Heart left ventricle (tissue), 16 donors: ENCODE data around the gene SMAGP. TPM values are rescaled to one million over a fixed set of nuclear protein-coding genes. Genes with fewer than 3 reads are reported as not detected.

ENCODE experiments used
- ATAC-seq, 4 donors: fragments of 200-7000 bp; cut with Tn5 transposase; one replicate each; pipeline ENCODE4 v1.9.1; 2020 to 2022; ENCODE audit warnings: moderate library complexity in 4 of 4, mild to moderate bottlenecking in 3 of 4, moderate number of reproducible peaks in 1 of 4
- DNase-seq, 5 donors: peaks; one replicate each; pipeline ENCODE4 v3.0.0-alpha.2; 2020
- H3K27ac ChIP-seq, 12 donors: fragments of 200-600 bp; sonication (generic) in 4 of 12; one replicate each; pipeline versions ENCODE4 v1.5.0 to v1.8.0; 2016 to 2022; ENCODE audit warnings: mild to moderate bottlenecking in 2 of 12
- H3K27me3 ChIP-seq, 9 donors: fragments of 200-600 bp; sonication (generic) in 2 of 9; one replicate each; pipeline versions ENCODE4 v1.5.1 to v1.8.0; 2016 to 2022; ENCODE audit warnings: mild to moderate bottlenecking in 3 of 9
- H3K36me3 ChIP-seq, 9 donors: fragments of 200-600 bp; sonication (generic) in 2 of 9; one replicate each; pipeline versions ENCODE4 v1.5.0 to v1.8.0; 2018 to 2022; ENCODE audit warnings: mild to moderate bottlenecking in 2 of 9
- H3K4me1 ChIP-seq, 12 donors: fragments of 200-600 bp; sonication (generic) in 4 of 12; one replicate each; pipeline versions ENCODE4 v1.5.0 to v1.8.0; 2016 to 2022; ENCODE audit warnings: mild to moderate bottlenecking in 3 of 12
- H3K4me3 ChIP-seq, 12 donors: fragments of 200-600 bp; sonication (generic) in 4 of 12; one replicate each; pipeline versions ENCODE4 v1.5.0 to v1.8.0; 2017 to 2022; ENCODE audit warnings: mild to moderate bottlenecking in 9 of 12, moderate library complexity in 4 of 12
- H3K9me3 ChIP-seq, 12 donors: fragments of 200-600 bp; sonication (generic) in 4 of 12; one replicate each; pipeline versions ENCODE4 v1.5.0 to v1.8.0; 2016 to 2022; ENCODE audit warnings: mild to moderate bottlenecking in 1 of 12
- POLR2A ChIP-seq, 2 donors: fragments of 450-650 bp; IDR thresholded peaks; one replicate each; pipeline ENCODE4 v1.6.1; 2017; ENCODE audit warnings: antibody characterized with exemption in 2 of 2, mild to moderate bottlenecking in 2 of 2, moderate library complexity in 2 of 2
- WGBS, 4 donors: extraction: QIAGEN DNeasy Blood & Tissue Kit in 2 of 4; methylation state at CpG; one replicate each; pipeline versions ENCODE4 v1.1.5 to v1.1.7; 2013 to 2018; 5-methylcytosine and 5-hydroxymethylcytosine counted together
- intact Hi-C, 10 donors: fragments of 100-400 bp; cut with DNase I; formaldehyde crosslinking; loops; one replicate each; pipeline versions ENCODE4 v1.11.1 to v1.14.2; 2022
- polyA plus RNA-seq, 2 donors: library from polyadenylated mRNA; stranded (reverse); fragments of 200-250 nt; gene quantifications; one replicate each; pipeline ENCODE4 v1.2.3, GENCODE V29; 2013
- total RNA-seq, 9 donors: library from RNA; depleted of rRNA in 2 of 9; stranded (reverse); fragments of >200 nt in 2 of 9; fragmentation: NEBNext Ultra II Directional in 3 of 9; extraction: Animal tissue kit (Norgen Biotek cat#: 25700) in 3 of 9; gene quantifications; one replicate each; pipeline versions ENCODE4 v1.1.0 to v1.2.4, GENCODE V29; 2016 to 2023
- TF ChIP-seq, protein P1 (sequence below), 12 donors: fragments of 200-600 bp; sonication (generic) in 4 of 12; IDR thresholded peaks; one replicate each; pipeline versions ENCODE4 v1.5.0 to v1.8.0; 2018 to 2022; ENCODE audit warnings: antibody characterized with exemption in 12 of 12, mild to moderate bottlenecking in 5 of 12
- donor health status: ischemic (EF 13 %, LVEDD 7.1; RV severe dilation, severe dysfunction).
- donor health status: healthy with polysubstance abuse.
- donor health status: DM: no; HTN: yes; CAD: no.
- donor health status: DM: no; HTN: no; CAD: no.
- donor health status: ischemic (EF 25% LVEDD 6.9; RV normal size, moderate dysfunction).
- donor health status: ischemic (EF 25% LVEDD 5.7; RV mildly dilated, moderate dysfunction).
- donor health status: healthy.
- donor health status: DM: yes; HTN: yes; CAD: no.
- donor health status: ischemic (EF 35%, LVEDD 5.7; RV mildly dilated, moderate dysfunction).
- donor health status: nonischemic (EF 11% LVEDD 7.7; RV severe dilation, severe dysfunction).
- donor health status: DM: yes; HTN: yes; CAD: no.
- donor health status: PGD.
- donor health status: ischemic (EF 29% LVEDD 5.4; RV normal size, mild dysfunction).
- donor health status: nonischemic (EF 23%, LVEDD 6.1; RV moderate dilation, normal function).

Gene SMAGP
- total and polyA plus RNA-seq, 11 donors = 2.0 to 8.4 (median 3.7) TPM

DNA sequence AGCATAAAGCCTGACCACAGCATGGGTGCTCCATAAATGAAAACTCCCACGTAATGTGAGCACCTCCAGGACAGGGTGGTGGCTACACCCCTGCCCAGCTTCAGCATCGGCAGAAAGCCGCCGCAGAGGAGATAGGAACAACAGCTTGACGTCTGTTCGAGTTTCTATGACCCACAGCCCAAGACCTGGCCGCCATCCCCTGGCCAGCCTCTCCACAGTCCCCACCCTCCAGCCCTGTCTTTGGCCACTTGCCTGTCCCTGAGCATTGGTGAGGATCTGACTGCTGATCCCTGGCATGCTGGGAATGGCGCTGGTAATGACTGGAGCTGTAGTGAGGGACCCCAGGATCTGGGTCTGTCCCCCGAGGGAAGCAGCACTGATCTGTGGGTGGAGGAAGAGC, 73.7 kb downstream of the SMAGP start:
- H3K27ac ChIP-seq = no peak overlapping the region
- H3K9me3 ChIP-seq = no peaks in the 10 kb centered on the region
- no peak overlapping the region for H3K4me3 ChIP-seq
- H3K4me1 ChIP-seq = no peaks in the 10 kb centered on the region
- intact Hi-C loops = no loop called here
- H3K27me3 ChIP-seq = no peaks in the 10 kb centered on the region
- peaks cover 0 to 42% (median under 1%) of the 10 kb centered on the region in 9 donors for H3K36me3 ChIP-seq
- TF ChIP-seq POLR2A (IDR thresholded peaks at IDR 0.05) = no peak
- TF ChIP-seq, protein P1, sequence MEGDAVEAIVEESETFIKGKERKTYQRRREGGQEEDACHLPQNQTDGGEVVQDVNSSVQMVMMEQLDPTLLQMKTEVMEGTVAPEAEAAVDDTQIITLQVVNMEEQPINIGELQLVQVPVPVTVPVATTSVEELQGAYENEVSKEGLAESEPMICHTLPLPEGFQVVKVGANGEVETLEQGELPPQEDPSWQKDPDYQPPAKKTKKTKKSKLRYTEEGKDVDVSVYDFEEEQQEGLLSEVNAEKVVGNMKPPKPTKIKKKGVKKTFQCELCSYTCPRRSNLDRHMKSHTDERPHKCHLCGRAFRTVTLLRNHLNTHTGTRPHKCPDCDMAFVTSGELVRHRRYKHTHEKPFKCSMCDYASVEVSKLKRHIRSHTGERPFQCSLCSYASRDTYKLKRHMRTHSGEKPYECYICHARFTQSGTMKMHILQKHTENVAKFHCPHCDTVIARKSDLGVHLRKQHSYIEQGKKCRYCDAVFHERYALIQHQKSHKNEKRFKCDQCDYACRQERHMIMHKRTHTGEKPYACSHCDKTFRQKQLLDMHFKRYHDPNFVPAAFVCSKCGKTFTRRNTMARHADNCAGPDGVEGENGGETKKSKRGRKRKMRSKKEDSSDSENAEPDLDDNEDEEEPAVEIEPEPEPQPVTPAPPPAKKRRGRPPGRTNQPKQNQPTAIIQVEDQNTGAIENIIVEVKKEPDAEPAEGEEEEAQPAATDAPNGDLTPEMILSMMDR (IDR thresholded peaks at IDR 0.05) = no peak
- ATAC-seq (no peak), DNase-seq (no peak)
- WGBS, 4 donors = 91 to 95% (median 94%) methylated on average over 6 to 9 of the region's 9 CpGs

DNA sequence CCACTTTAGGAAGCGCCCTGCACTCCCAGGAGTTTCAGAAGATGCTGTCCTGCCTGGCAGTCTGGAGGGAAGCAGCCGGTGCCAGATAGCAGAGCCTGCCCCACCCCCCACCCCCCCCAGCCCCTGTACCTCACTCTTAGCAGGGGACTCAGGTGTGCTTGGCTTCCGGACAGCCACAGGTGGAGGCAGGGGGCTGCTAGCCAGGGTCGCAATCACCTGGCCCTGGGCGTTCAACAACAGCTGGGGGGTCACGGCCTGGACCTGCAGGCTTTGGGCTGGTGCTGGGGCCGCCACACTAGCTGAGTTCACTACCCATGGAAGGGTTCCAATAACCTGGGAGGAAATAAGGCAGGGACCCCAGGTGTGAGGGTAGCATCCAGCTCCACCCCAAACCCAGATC, 74.4 kb downstream of the SMAGP start:
- H3K27me3 ChIP-seq = no peaks in the 10 kb centered on the region
- H3K4me3 ChIP-seq = no peak overlapping the region
- 88 to 96% (median 93%) methylated on average over 4 to 7 of the region's 7 CpGs for WGBS, 4 donors
- no peaks in the 10 kb centered on the region for H3K4me1 ChIP-seq
- no peak for ATAC-seq
- no peaks in the 10 kb centered on the region for H3K9me3 ChIP-seq
- H3K27ac ChIP-seq = no peak overlapping the region
- no peak for DNase-seq
- intact Hi-C loops = no loop called here
- TF ChIP-seq, protein P1 (IDR thresholded peaks at IDR 0.05) = no peak
- no peak for TF ChIP-seq POLR2A (IDR thresholded peaks at IDR 0.05)
- H3K36me3 ChIP-seq = peaks cover 0 to 49% (median 7%) of the 10 kb centered on the region in 9 donors

Other genes with a start within 250 kb of the SMAGP start
- gene SLC11A2, start 244.0 kb downstream of the SMAGP start, total RNA-seq = 10 to 100 TPM; 16.3 to 45.3 (median 22.0) TPM
- gene SLC11A2, start 244.0 kb downstream of the SMAGP start, polyA plus RNA-seq = 10 to 100 TPM in 1 of 2 donors, 1 to 10 TPM in 1; 9.1 to 18.6 TPM
- gene LETMD1, start 222.1 kb downstream of the SMAGP start, total RNA-seq = 10 to 100 TPM; 13.6 to 34.4 (median 22.7) TPM
- gene LETMD1, start 222.1 kb downstream of the SMAGP start, polyA plus RNA-seq = 10 to 100 TPM; 21.7 to 26.4 TPM
- 10 to 100 TPM; 12.8 to 25.7 (median 18.5) TPM for gene CSRNP2, start 186.8 kb downstream of the SMAGP start, total RNA-seq
- gene CSRNP2, start 186.8 kb downstream of the SMAGP start, polyA plus RNA-seq = 10 to 100 TPM; 10.0 to 16.5 TPM
- gene TFCP2, start 97.3 kb downstream of the SMAGP start, total RNA-seq = 10 to 100 TPM; 10.8 to 28.8 (median 20.7) TPM
- 10 to 100 TPM in 1 of 2 donors, 1 to 10 TPM in 1; 8.3 to 18.5 TPM for gene TFCP2, start 97.3 kb downstream of the SMAGP start, polyA plus RNA-seq
- 10 to 100 TPM in 1 of 9 donors, 1 to 10 TPM in 8; 4.6 to 14.0 (median 6.8) TPM for gene POU6F1, start 52.4 kb downstream of the SMAGP start, total RNA-seq
- gene POU6F1, start 52.4 kb downstream of the SMAGP start, polyA plus RNA-seq = 1 to 10 TPM; 4.6 to 6.4 TPM
- gene DAZAP2, start 31.6 kb downstream of the SMAGP start, total RNA-seq = 100 to 1,000 TPM; 147 to 313 (median 192) TPM
- 100 to 1,000 TPM in 1 of 2 donors, 10 to 100 TPM in 1; 58.8 to 419 TPM for gene DAZAP2, start 31.6 kb downstream of the SMAGP start, polyA plus RNA-seq
- gene BIN2, start 53.8 kb upstream of the SMAGP start, total RNA-seq = 10 to 100 TPM in 1 of 9 donors, 1 to 10 TPM in 6, under 1 TPM in 2; 0.90 to 23.8 (median 1.8) TPM
- gene BIN2, start 53.8 kb upstream of the SMAGP start, polyA plus RNA-seq = 1 to 10 TPM in 1 of 2 donors, under 1 TPM in 1; 0.72 to 1.5 TPM
- gene CELA1, start 76.3 kb upstream of the SMAGP start, total RNA-seq = not detected
- gene CELA1, start 76.3 kb upstream of the SMAGP start, polyA plus RNA-seq = not detected
- gene GALNT6, start 121.0 kb upstream of the SMAGP start, total RNA-seq = 1 to 10 TPM in 5 of 9 donors, under 1 TPM in 4; 0.62 to 8.0 (median 1.1) TPM
- under 1 TPM; 0.08 to 0.71 TPM for gene GALNT6, start 121.0 kb upstream of the SMAGP start, polyA plus RNA-seq
- 1 to 10 TPM in 2 of 9 donors, under 1 TPM in 7; 0.13 to 3.6 (median 0.56) TPM for gene SLC4A8, start 154.4 kb upstream of the SMAGP start, total RNA-seq
- under 1 TPM; 0.07 to 0.23 TPM for gene SLC4A8, start 154.4 kb upstream of the SMAGP start, polyA plus RNA-seq